Measurements from ENCODE around the gene OR2AG2.

OR2AG2 gene

GRCh38 chr11:6742260-6742659 lies 29.5 kb downstream of the OR2AG2 start:
- no peak overlapping the region for H3K4me3 ChIP-seq (ENCODE audit: low read depth, low read length)
- no peak for DNase-seq (ENCODE audit: low read depth)
- no peak for TF ChIP-seq CTCF (conservative IDR thresholded peaks at IDR 0.05; ENCODE audit: low read depth, low read length)

GRCh38 chr11:6738590-6738989 lies 33.2 kb downstream of the OR2AG2 start:
- no peak for TF ChIP-seq CTCF (conservative IDR thresholded peaks at IDR 0.05; ENCODE audit: low read depth, low read length)
- no peak overlapping the region for H3K4me3 ChIP-seq (ENCODE audit: low read depth, low read length)
- DNase-seq (ENCODE audit: low read depth) = no peak

GRCh38 chr11:6737872-6738466 lies 33.8 kb downstream of the OR2AG2 start:
- DNase-seq (ENCODE audit: low read depth) = peak; percentile 68
- peak; percentile 67 for TF ChIP-seq CTCF (conservative IDR thresholded peaks at IDR 0.05; ENCODE audit: low read depth, low read length)
- no peak overlapping the region for H3K4me3 ChIP-seq (ENCODE audit: low read depth, low read length)

GRCh38 chr11:6736495-6737121 lies 35.2 kb downstream of the OR2AG2 start:
- TF ChIP-seq CTCF (conservative IDR thresholded peaks at IDR 0.05; ENCODE audit: low read depth, low read length) = no peak
- peak; percentile 5 for DNase-seq (ENCODE audit: low read depth)
- no peak overlapping the region for H3K4me3 ChIP-seq (ENCODE audit: low read depth, low read length)

- TF ChIP-seq CTCF (conservative IDR thresholded peaks at IDR 0.05; ENCODE audit: low read depth, low read length) = no peak
- H3K4me3 ChIP-seq (ENCODE audit: low read depth, low read length) = no peak overlapping the region
- DNase-seq (ENCODE audit: low read depth) = peak; percentile 7
Observed at GRCh38 chr11:6735306-6735705, 36.5 kb downstream of the OR2AG2 start.

- DNase-seq (ENCODE audit: low read depth) = no peak
- no peak overlapping the region for H3K4me3 ChIP-seq (ENCODE audit: low read depth, low read length)
Observed at GRCh38 chr11:6734616-6735015, 37.2 kb downstream of the OR2AG2 start.

More at GRCh38 chr11:6734616-6735015, 37.2 kb downstream of the OR2AG2 start:
- TF ChIP-seq CTCF (conservative IDR thresholded peaks at IDR 0.05; ENCODE audit: low read depth, low read length) = no peak
